ENCODE measurements around the gene CSK. TPM values are rescaled to one million over a fixed set of nuclear protein-coding genes. Genes with fewer than 3 reads are reported as not detected.

CSK gene
- total RNA-seq, 2 donors from 2014 or later = 11.2 to 15.2 TPM

GRCh38 chr15:74831813-74832495 lies 50.1 kb downstream of the CSK start:
- Histone ChIP-seq H3K27me3 (peaks cover 0 to 14% of the 10 kb centered on the region in 2 donors), H3K4me3 (no peak overlapping the region), H3K27ac (no peak overlapping the region), H3K9me3 (no peaks in the 10 kb centered on the region), H3K36me3 (replicated peaks in 1 of 2; ENCODE audit: insufficient read depth in 1 of 2, low read depth in 2 of 2) (no peaks in the 10 kb centered on the region), H3K4me1 (peaks cover under 1% of the 10 kb centered on the region)
- DNase-seq (no peak), ATAC-seq (no peak)
- intact Hi-C loops (cut with DNase I) = no loop called here
- TF ChIP-seq POLR2A (IDR thresholded peaks at IDR 0.05) = no peak
- 56 to 65% methylated on average over 8 to 15 of the region's 15 CpGs for WGBS, 2 donors

- no peak overlapping the region for H3K27ac ChIP-seq
- WGBS, 2 donors = 65 to 75% methylated on average over 4 of the region's 4 CpGs
- no peaks in the 10 kb centered on the region for H3K36me3 ChIP-seq (replicated peaks in 1 of 2; ENCODE audit: insufficient read depth in 1 of 2, low read depth in 2 of 2)
- H3K4me3 ChIP-seq = no peak overlapping the region
- no peaks in the 10 kb centered on the region for H3K4me1 ChIP-seq
- no peak for ATAC-seq
- TF ChIP-seq POLR2A (IDR thresholded peaks at IDR 0.05) = no peak
- TF ChIP-seq CTCF (IDR thresholded peaks at IDR 0.05) = no peak
- H3K9me3 ChIP-seq = no peaks in the 10 kb centered on the region
- H3K27me3 ChIP-seq = peaks cover 0 to 5% of the 10 kb centered on the region in 2 donors
- no peak for DNase-seq
- intact Hi-C loops (cut with DNase I) = no loop called here
These were observed 50.9 kb downstream of the CSK start for GRCh38 chr15:74832826-74833225.

- 60 to 75% methylated on average over 4 to 12 of the region's 12 CpGs for WGBS, 2 donors
- H3K27me3 ChIP-seq = no peaks in the 10 kb centered on the region
- no peak for DNase-seq
- no peak overlapping the region for H3K4me3 ChIP-seq
- H3K27ac ChIP-seq = no peak overlapping the region
- no peaks in the 10 kb centered on the region for H3K4me1 ChIP-seq
- intact Hi-C loops (cut with DNase I) = no loop called here
- ATAC-seq = no peak
- no peaks in the 10 kb centered on the region for H3K36me3 ChIP-seq (replicated peaks in 1 of 2; ENCODE audit: insufficient read depth in 1 of 2, low read depth in 2 of 2)
- no peaks in the 10 kb centered on the region for H3K9me3 ChIP-seq
- no peak for TF ChIP-seq POLR2A (IDR thresholded peaks at IDR 0.05)
- TF ChIP-seq CTCF (IDR thresholded peaks at IDR 0.05) = no peak
These were observed 51.7 kb downstream of the CSK start for GRCh38 chr15:74833376-74834107.

DNA sequence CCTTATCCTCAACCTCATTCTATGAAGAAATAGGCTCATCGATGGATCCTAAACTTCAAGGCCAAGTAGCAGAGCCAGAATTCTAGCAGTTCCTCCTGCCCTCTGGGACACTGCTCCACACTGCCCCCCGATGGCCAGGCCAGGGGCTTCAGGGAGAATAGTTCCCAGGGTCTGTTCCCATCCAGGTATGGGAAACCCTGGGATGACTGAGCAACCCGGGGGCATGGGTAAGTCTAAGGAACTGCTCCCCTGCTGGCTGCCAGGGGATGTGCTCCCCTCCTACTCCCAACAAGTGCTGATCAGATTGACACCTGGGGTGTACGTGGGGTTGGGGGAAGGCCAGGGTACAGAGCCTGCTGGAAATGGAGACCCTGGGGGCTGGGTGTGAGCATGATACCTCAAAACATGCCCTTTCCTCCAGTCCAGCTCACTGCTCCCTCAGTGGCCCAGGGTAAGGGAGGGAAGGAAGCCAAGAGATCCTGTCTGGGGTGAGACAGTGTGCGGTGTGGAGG lies 53.5 kb downstream of the CSK start:
- H3K27me3 ChIP-seq = no peaks in the 10 kb centered on the region
- 25 to 33% methylated on average over 4 to 5 of the region's 5 CpGs for WGBS, 2 donors
- TF ChIP-seq POLR2A (IDR thresholded peaks at IDR 0.05) (no peak), CTCF (IDR thresholded peaks at IDR 0.05) (peak; percentile 57 to 72 (median 62))
- intact Hi-C loops (cut with DNase I) = no loop called here
- no peaks in the 10 kb centered on the region for H3K36me3 ChIP-seq (replicated peaks in 1 of 2; ENCODE audit: insufficient read depth in 1 of 2, low read depth in 2 of 2)
- DNase-seq (peak; percentile 59 to 75 (median 64)), ATAC-seq (peak; percentile 57)
- H3K4me3 ChIP-seq = no peak overlapping the region
- H3K4me1 ChIP-seq = no peaks in the 10 kb centered on the region
- H3K27ac ChIP-seq = no peak overlapping the region
- no peaks in the 10 kb centered on the region for H3K9me3 ChIP-seq

DNA sequence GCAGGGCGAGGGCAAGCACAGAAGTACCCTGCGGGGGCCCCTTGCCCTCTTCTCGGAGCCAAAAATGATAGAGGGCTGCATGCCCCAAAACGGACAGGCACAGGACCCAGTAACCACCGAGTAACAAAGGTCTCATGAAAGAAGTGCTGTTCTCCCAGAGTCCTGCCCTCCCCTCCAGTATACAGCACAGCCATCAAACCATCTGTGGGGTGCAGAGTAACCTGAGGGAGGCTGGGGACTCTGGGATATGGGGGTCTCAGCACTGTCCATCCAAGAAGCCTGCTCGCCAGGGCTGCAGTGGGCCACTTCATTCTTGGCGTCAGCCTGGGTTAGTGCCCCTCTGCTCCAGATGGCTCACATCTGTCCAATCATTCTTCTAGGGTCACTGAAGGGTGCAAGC lies 55.0 kb downstream of the CSK start:
- 81 to 82% methylated on average over 7 of the region's 7 CpGs for WGBS, 2 donors
- TF ChIP-seq POLR2A (IDR thresholded peaks at IDR 0.05) (no peak), CTCF (IDR thresholded peaks at IDR 0.05) (no peak)
- Histone ChIP-seq H3K4me3 (no peak overlapping the region), H3K27ac (no peak overlapping the region), H3K36me3 (replicated peaks in 1 of 2; ENCODE audit: insufficient read depth in 1 of 2, low read depth in 2 of 2) (no peaks in the 10 kb centered on the region), H3K4me1 (peaks cover 8% of the 10 kb centered on the region), H3K9me3 (no peaks in the 10 kb centered on the region), H3K27me3 (no peaks in the 10 kb centered on the region)
- intact Hi-C loops (cut with DNase I) = no loop called here
- DNase-seq (no peak), ATAC-seq (no peak)
